Gastrocnemius medialis (tissue), 4 donors: Measurements from ENCODE around the gene CCDC112. TPM values are rescaled to one million over a fixed set of nuclear protein-coding genes. Genes with fewer than 3 reads are reported as not detected.
"Not testable (repeated sequence)": the region's sequence is repeated elsewhere in the genome, so short reads cannot be mapped to it uniquely, and the experiment has no call there.

Experiments
- ATAC-seq, 2 donors: fragments of 150-250 bp; one replicate each; pipeline ENCODE4 v1.9.1; 2016
- DNase-seq, 2 donors: peaks; one replicate each; pipeline ENCODE4 v3.0.0-alpha.2; 2019
- H3K27ac ChIP-seq, 4 donors: fragments of 200-600 bp; sonication (generic); 1 replicate in 1 of 4; 2 replicates in 3 of 4; pipeline ENCODE4 v1.5.1; 2016 to 2018; ENCODE audit warnings: mild to moderate bottlenecking in 2 of 4, moderate library complexity in 1 of 4
- H3K27me3 ChIP-seq, 3 donors: fragments of 200-600 bp; sonication (generic) in 2 of 3; 1 replicate in 1 of 3; 2 replicates in 2 of 3; pipeline versions ENCODE4 v1.5.1 to v1.6.0; 2016 to 2019; ENCODE audit warnings: mild to moderate bottlenecking in 1 of 3, moderate library complexity in 1 of 3
- H3K36me3 ChIP-seq, 2 donors: fragments of 200-600 bp; sonication (generic) in 1 of 2; one replicate each; pipeline ENCODE4 v1.5.1; 2017 to 2018
- H3K4me1 ChIP-seq, 2 donors: fragments of 200-600 bp; sonication (generic) in 1 of 2; one replicate each; pipeline ENCODE4 v1.5.1; 2016 to 2017; ENCODE audit warnings: mild to moderate bottlenecking in 2 of 2
- H3K4me3 ChIP-seq, 4 donors: fragments of 200-600 bp; sonication (generic) in 3 of 4; 1 replicate in 1 of 4; 2 replicates in 3 of 4; pipeline ENCODE4 v1.5.1; 2016 to 2019; ENCODE audit warnings: mild to moderate bottlenecking in 2 of 4
- H3K9me3 ChIP-seq, 3 donors: fragments of 200-600 bp; sonication (generic) in 2 of 3; 1 replicate in 1 of 3; 2 replicates in 2 of 3; pipeline ENCODE4 v1.5.1; 2016 to 2019
- POLR2A ChIP-seq, 2 donors: fragments of 450-650 bp; IDR thresholded peaks; one replicate each; pipeline ENCODE4 v1.6.1; 2017; ENCODE audit warnings: antibody characterized with exemption in 2 of 2, mild to moderate bottlenecking in 2 of 2, moderate library complexity in 2 of 2
- in situ Hi-C, 4 donors: fragments of 200-750 bp; cut with MboI; loops; one replicate each; pipeline versions ENCODE4 v1.15.0 to v1.8.0; 2017; ENCODE audit warnings: low sequenced_read_pairs in 4 of 4
- intact Hi-C: fragments of 100-400 bp; cut with DNase I; formaldehyde crosslinking; loops from one replicate; pipeline ENCODE4 v1.15.1; 2023; ENCODE audit warnings: low total_unique reads
- total RNA-seq, 4 donors: library from RNA; depleted of rRNA; stranded (reverse); fragments of >200 nt; gene quantifications; one replicate each; pipeline versions ENCODE4 v1.1.0 to v1.2.3, GENCODE V29; 2016
- TF ChIP-seq, protein P1 (sequence below), 5 experiments: fragments of 450-650 bp in 3 of 5; fragments of 200-600 bp in 2 of 5; sonication (generic) in 2 of 5; IDR thresholded peaks in 4 of 5; conservative IDR thresholded peaks in 1 of 5; 1 replicate in 4 of 5; 2 replicates in 1 of 5; pipeline ENCODE4 v1.5.1; 2016 to 2019; ENCODE audit warnings: antibody characterized with exemption in 5 of 5, mild to moderate bottlenecking in 3 of 5, moderate library complexity in 3 of 5

The CCDC112 gene
- total RNA-seq, 4 donors from 2014 or later = 2.1 to 4.8 (median 3.8) TPM

DNA sequence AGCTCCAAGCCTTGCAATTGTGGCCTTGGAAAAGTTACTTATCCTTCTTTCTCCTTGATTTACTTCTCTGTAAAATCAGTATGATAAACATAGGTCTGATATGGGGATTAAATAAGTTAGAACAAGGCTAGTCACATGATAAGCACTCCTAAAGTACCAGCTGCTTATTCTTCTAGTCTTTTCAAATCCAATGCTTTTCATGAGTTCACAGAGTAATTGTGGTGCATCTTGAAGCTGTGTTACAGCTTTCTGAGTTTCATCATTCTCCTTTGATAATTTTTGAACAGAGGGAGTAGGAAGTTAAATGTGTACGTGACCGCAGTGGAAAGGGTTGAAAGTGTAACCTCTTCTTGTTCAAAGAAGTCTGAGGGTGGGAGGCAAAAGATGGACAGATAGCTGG is 38.8 kb upstream of the CCDC112 start:
- no peak for ATAC-seq
- Histone ChIP-seq H3K9me3 (no peaks in the 10 kb centered on the region), H3K27me3 (no peaks in the 10 kb centered on the region), H3K4me1 (peaks cover 16 to 24% of the 10 kb centered on the region in 2 donors), H3K36me3 (no peaks in the 10 kb centered on the region), H3K27ac (peak overlapping the region in 3 of 4 donors; percentile 32 to 64 (median 61)), H3K4me3 (no peak overlapping the region)
- intact Hi-C loops = no loop called here
- TF ChIP-seq POLR2A (IDR thresholded peaks at IDR 0.05) = no peak
- TF ChIP-seq, protein P1, sequence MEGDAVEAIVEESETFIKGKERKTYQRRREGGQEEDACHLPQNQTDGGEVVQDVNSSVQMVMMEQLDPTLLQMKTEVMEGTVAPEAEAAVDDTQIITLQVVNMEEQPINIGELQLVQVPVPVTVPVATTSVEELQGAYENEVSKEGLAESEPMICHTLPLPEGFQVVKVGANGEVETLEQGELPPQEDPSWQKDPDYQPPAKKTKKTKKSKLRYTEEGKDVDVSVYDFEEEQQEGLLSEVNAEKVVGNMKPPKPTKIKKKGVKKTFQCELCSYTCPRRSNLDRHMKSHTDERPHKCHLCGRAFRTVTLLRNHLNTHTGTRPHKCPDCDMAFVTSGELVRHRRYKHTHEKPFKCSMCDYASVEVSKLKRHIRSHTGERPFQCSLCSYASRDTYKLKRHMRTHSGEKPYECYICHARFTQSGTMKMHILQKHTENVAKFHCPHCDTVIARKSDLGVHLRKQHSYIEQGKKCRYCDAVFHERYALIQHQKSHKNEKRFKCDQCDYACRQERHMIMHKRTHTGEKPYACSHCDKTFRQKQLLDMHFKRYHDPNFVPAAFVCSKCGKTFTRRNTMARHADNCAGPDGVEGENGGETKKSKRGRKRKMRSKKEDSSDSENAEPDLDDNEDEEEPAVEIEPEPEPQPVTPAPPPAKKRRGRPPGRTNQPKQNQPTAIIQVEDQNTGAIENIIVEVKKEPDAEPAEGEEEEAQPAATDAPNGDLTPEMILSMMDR (IDR thresholded peaks at IDR 0.05 in 4 of 5, conservative IDR thresholded peaks at IDR 0.05 in 1 of 5) = no peak
- DNase-seq = no peak
- in situ Hi-C loops = no loop called here

DNA sequence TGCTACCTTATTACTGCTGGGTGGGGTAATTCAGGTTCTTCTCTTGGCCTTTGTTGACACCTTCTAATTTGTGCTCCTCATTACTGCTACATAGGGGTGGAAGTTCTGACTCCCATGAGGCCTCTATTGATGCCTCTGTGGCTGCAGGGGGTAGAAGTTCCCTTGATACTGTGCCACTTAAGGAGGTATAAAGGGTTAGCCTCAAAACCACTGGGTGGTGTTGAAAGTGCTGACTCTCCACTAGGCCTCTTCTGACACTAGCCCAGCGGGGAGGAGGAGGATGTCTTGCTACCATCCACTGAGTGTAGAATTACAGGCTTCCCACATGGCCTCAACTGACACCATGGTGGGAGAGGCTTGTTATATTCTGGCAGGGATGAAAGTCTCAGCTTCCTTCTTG is 36.7 kb upstream of the CCDC112 start:
- Histone ChIP-seq H3K27ac (no peak overlapping the region), H3K4me1 (peaks cover 16 to 24% of the 10 kb centered on the region in 2 donors), H3K27me3 (no peaks in the 10 kb centered on the region), H3K36me3 (no peaks in the 10 kb centered on the region), H3K4me3 (no peak overlapping the region), H3K9me3 (no peaks in the 10 kb centered on the region)
- in situ Hi-C loops = no loop called here
- intact Hi-C loops = no loop called here
- TF ChIP-seq, protein P1 (IDR thresholded peaks at IDR 0.05 in 4 of 5, conservative IDR thresholded peaks at IDR 0.05 in 1 of 5) = no peak
- no peak for TF ChIP-seq POLR2A (IDR thresholded peaks at IDR 0.05)
- DNase-seq (peak in 1 of 2 donors; percentile 49), ATAC-seq (peak; percentile 51 to 78)

DNA sequence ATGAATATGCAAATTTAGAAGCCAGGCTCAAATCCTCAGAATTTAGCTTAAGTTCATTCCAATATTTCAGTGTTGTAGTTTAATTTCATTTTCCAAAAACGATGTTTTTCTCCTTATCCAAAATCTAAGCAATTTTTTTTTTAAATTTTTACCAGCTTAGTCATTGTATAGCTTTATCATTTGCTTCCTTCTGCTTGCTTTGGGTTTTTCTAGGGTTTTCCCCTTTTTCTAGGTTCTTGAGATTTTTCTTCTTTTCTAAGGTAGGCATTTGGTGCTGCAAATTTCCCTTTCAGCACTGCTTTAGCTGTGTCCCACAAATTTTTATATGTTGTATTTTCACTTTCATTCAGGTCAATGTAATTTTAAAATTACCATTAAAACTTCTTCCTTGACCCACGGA is 34.4 kb upstream of the CCDC112 start:
- in situ Hi-C loops (no loop called here), intact Hi-C loops (no loop called here)
- Histone ChIP-seq H3K27me3 (no peaks in the 10 kb centered on the region), H3K27ac (no peak overlapping the region), H3K4me1 (peaks cover 5 to 13% of the 10 kb centered on the region in 2 donors), H3K36me3 (no peaks in the 10 kb centered on the region), H3K9me3 (no peaks in the 10 kb centered on the region), H3K4me3 (no peak overlapping the region)
- TF ChIP-seq, protein P1 (IDR thresholded peaks at IDR 0.05 in 4 of 5, conservative IDR thresholded peaks at IDR 0.05 in 1 of 5) = no peak
- ATAC-seq = no peak
- no peak for DNase-seq

DNA sequence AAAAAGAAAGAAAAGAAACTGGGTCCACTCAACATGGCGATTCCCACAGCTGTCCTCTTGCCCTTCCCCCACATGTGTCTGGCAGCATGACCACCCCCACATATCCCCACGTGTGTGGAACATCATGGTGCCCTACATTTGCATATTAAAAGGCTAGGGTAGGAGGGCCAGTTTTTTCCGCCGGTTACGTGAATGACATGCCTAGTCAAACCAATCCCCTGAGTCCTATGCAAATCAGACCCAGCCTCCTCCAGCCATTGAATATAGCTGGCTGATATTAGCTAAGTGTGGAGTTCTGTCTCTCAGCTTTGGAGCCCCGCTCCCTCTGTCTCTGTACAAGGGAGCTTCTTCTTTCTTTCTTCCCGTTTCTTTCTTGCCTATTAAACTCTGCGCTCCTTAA is 33.0 kb upstream of the CCDC112 start:
- H3K36me3 ChIP-seq = no peaks in the 10 kb centered on the region
- DNase-seq (no peak), ATAC-seq (no peak)
- no peaks in the 10 kb centered on the region for H3K9me3 ChIP-seq
- in situ Hi-C loops (no loop called here), intact Hi-C loops (no loop called here)
- H3K27ac ChIP-seq = no peak overlapping the region
- no peak for TF ChIP-seq POLR2A (IDR thresholded peaks at IDR 0.05)
- TF ChIP-seq, protein P1 (IDR thresholded peaks at IDR 0.05 in 4 of 5, conservative IDR thresholded peaks at IDR 0.05 in 1 of 5) = no peak
- H3K27me3 ChIP-seq = no peaks in the 10 kb centered on the region
- peaks cover 7 to 9% of the 10 kb centered on the region in 2 donors for H3K4me1 ChIP-seq
- no peak overlapping the region for H3K4me3 ChIP-seq

DNA sequence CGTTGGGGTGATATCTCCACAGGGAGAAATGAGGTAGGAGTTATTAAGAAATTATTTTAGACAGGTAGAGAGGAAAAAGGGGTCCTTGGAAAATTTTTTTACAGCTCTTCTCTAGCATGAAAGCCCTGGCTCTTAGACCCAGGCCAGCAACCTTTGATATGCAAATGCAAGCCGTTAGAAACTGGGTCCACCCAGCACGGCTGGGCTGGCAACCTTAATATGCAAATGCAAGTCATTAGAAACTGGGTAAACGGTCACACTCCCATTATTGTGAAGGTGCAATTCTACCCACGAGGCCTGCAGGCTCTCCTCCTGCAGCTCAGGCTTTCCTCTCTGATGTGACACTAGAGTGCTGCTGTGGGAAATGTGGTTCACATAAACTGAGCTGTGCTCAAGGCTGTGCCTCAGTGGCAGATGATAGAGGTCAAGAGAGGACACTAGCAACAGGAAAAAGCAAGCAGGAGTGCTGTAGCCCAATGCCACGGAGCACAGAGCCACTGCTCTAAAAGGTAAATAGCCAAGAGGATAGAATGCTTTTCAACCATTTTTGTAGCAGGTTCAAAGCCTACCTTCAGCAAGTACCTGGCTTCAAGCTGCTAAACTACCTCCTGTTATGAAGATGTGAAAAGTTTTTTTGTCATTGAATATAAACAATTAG is 32.3 kb upstream of the CCDC112 start:
- in situ Hi-C loops, H3K36me3 ChIP-seq, H3K9me3 ChIP-seq, H3K27ac ChIP-seq, DNase-seq, intact Hi-C loops, H3K27me3 ChIP-seq, ATAC-seq, H3K4me3 ChIP-seq: not testable (repeated sequence)
- peaks cover 7 to 10% of the 10 kb centered on the region in 2 donors for H3K4me1 ChIP-seq
